GM12891 (cell line): ENCODE measurements around the gene PRSS27.

Experiments
- POLR2A ChIP-seq: IDR thresholded peaks from 2 replicates; pipeline ENCODE4 v1.6.1; 2011; ENCODE audit warnings: low read depth, low read length, control low read depth
- POLR2AphosphoS5 ChIP-seq: IDR thresholded peaks from 2 replicates; pipeline ENCODE4 v1.6.1; 2011; ENCODE audit warnings: low read depth, low read length, control low read depth
- SPI1 ChIP-seq: IDR thresholded peaks from 2 replicates; pipeline ENCODE4 v1.6.1; 2011; ENCODE audit warnings: low read depth, low read length, control low read depth
- TAF1 ChIP-seq: IDR thresholded peaks from 2 replicates; pipeline ENCODE4 v1.6.1; 2011; ENCODE audit warnings: low read depth, low read length, control low read depth

- TF ChIP-seq POLR2A (no peak), POLR2AphosphoS5 (no peak), SPI1 (no peak), TAF1 (no peak)
These were observed 21.7 kb downstream of the PRSS27 start for GRCh38 chr16:2698103-2698870.
